HL-60 (cell line): Measurements from ENCODE around the gene SLC18A2.
A peak's percentile ranks its signal among the peaks of the same experiment; 100 is the strongest.

Experiments
- POLR2AphosphoS5 ChIP-seq: IDR thresholded peaks from 2 replicates; pipeline ENCODE4 v1.6.1; 2012; ENCODE audit warnings: low read depth
- TF ChIP-seq, protein P1 (sequence below): IDR thresholded peaks from one replicate; pipeline ENCODE4 v1.5.1; 2011; ENCODE audit warnings: low read length, control low read depth, inconsistent platforms; ENCODE audit not compliant: insufficient read depth
- TF ChIP-seq, protein P2 (sequence below): IDR thresholded peaks from 2 replicates; pipeline ENCODE4 v1.6.1; 2012; ENCODE audit warnings: low read depth; ENCODE audit not compliant: insufficient replicate concordance

DNA sequence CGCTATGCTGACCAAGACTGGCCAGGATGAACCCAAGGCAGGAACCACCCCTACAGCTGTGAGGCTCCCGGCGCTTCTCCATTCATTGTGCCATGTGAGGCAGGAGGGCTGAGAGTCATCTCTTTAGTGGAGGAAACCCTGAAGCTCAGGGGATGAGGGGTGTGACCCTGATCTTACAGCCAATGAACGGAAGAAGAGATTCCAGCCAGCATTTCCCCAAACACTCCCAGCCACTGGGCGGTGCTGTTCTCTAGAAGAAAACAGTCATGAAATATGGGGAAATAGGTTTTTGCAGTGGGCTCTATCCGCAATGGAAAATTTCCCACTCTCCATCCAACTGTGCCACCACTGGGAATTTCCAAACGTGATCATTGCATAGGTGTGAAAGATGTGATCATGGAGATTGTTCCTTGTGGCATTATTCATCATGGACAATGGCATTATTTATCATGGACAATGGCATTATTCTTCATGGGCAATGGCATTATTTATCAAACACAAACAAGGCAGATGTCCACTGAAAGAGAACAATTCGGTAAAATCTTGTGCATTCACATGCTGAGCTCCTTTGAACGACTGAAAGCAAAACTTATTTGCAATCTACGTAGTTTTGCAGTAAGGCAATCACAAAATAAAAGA, 14.0 kb upstream of the SLC18A2 start:
- no peak for TF ChIP-seq POLR2AphosphoS5
- TF ChIP-seq, protein P1, sequence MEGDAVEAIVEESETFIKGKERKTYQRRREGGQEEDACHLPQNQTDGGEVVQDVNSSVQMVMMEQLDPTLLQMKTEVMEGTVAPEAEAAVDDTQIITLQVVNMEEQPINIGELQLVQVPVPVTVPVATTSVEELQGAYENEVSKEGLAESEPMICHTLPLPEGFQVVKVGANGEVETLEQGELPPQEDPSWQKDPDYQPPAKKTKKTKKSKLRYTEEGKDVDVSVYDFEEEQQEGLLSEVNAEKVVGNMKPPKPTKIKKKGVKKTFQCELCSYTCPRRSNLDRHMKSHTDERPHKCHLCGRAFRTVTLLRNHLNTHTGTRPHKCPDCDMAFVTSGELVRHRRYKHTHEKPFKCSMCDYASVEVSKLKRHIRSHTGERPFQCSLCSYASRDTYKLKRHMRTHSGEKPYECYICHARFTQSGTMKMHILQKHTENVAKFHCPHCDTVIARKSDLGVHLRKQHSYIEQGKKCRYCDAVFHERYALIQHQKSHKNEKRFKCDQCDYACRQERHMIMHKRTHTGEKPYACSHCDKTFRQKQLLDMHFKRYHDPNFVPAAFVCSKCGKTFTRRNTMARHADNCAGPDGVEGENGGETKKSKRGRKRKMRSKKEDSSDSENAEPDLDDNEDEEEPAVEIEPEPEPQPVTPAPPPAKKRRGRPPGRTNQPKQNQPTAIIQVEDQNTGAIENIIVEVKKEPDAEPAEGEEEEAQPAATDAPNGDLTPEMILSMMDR, result peak; percentile 80
- TF ChIP-seq, protein P2, sequence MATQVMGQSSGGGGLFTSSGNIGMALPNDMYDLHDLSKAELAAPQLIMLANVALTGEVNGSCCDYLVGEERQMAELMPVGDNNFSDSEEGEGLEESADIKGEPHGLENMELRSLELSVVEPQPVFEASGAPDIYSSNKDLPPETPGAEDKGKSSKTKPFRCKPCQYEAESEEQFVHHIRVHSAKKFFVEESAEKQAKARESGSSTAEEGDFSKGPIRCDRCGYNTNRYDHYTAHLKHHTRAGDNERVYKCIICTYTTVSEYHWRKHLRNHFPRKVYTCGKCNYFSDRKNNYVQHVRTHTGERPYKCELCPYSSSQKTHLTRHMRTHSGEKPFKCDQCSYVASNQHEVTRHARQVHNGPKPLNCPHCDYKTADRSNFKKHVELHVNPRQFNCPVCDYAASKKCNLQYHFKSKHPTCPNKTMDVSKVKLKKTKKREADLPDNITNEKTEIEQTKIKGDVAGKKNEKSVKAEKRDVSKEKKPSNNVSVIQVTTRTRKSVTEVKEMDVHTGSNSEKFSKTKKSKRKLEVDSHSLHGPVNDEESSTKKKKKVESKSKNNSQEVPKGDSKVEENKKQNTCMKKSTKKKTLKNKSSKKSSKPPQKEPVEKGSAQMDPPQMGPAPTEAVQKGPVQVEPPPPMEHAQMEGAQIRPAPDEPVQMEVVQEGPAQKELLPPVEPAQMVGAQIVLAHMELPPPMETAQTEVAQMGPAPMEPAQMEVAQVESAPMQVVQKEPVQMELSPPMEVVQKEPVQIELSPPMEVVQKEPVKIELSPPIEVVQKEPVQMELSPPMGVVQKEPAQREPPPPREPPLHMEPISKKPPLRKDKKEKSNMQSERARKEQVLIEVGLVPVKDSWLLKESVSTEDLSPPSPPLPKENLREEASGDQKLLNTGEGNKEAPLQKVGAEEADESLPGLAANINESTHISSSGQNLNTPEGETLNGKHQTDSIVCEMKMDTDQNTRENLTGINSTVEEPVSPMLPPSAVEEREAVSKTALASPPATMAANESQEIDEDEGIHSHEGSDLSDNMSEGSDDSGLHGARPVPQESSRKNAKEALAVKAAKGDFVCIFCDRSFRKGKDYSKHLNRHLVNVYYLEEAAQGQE, result no peak
